NCI-H146 (cell line): ENCODE results near the gene EPB41L2.
"Not testable (repeated sequence)": the region's sequence is repeated elsewhere in the genome, so short reads cannot be mapped to it uniquely, and the experiment has no call there.

Source experiments
- DNase-seq: peaks from one replicate; lab custom pipeline; 2025; lab: John Stamatoyannopoulos, UW

Gene EPB41L2

DNA sequence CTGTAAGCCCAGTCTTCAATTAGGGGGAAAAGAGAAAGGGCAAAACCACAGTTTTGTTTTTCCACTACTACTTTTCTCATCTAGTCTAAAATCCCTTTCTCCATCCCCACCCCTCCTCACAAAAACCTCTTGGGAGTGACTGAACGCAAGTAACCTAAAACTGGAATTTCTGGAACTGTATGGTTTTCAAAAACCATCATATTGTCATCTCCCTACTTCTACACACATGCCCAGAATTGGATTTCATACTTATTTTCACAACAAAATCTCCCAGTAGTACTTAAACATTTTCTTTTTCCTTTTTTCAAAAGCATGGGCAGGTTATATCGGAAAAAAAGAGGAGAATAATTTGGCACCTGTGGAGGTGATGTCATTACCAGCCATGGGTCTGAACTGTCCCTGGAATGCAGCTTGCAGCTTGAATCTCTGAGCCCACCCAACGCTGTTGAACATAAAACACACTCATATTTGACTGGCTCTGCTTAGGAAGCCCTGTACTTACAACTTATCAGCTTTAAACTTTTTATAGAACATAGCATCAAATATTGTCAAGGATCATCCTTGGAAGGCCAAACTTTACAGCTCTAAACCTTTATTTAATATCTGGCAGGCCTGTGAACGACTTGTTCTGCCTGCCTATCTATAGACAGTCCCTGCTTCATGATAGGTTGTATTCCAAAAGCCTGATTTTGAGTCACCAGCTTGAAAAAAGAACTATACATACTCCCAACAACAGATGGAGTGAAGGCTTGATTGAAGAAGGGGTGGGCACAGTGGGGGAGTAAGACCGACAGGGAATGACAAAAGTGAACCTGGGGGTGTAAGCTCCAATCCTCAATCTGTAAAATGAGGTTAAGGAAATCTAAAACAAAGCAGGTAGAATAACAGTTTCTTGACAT, 59.3 kb downstream of the EPB41L2 start:
- no peak for DNase-seq

GRCh38 chr6:131002661-131002980, 60.4 kb downstream of the EPB41L2 start:
- DNase-seq = no peak

- DNase-seq = no peak
Observed at GRCh38 chr6:131001945-131002660, 60.9 kb downstream of the EPB41L2 start.

- no peak for DNase-seq
Observed at GRCh38 chr6:131001111-131001736, 61.8 kb downstream of the EPB41L2 start.

DNA sequence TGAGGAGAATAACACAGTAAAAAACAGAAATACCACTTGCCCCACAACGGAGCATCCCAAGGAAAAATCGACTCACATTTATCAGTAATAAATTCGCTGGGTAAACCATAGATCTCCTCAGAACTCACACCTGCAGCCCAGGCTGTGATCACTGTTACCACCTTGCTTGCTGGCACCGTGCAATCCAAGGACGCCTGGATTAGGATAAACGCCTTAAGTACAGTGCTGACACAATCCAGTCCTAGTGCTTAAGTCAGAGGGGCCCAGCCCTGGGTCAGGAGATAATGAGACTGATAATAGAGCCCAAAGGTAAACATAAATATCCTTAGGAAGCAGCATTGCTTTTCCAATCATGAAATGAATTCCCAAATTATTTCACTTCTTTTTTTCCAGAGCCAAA, 62.5 kb downstream of the EPB41L2 start:
- no peak for DNase-seq

- DNase-seq = no peak
Observed at GRCh38 chr6:130997061-130997753, 65.8 kb downstream of the EPB41L2 start.

GRCh38 chr6:130996635-130997034, 66.4 kb downstream of the EPB41L2 start:
- DNase-seq = no peak

DNA sequence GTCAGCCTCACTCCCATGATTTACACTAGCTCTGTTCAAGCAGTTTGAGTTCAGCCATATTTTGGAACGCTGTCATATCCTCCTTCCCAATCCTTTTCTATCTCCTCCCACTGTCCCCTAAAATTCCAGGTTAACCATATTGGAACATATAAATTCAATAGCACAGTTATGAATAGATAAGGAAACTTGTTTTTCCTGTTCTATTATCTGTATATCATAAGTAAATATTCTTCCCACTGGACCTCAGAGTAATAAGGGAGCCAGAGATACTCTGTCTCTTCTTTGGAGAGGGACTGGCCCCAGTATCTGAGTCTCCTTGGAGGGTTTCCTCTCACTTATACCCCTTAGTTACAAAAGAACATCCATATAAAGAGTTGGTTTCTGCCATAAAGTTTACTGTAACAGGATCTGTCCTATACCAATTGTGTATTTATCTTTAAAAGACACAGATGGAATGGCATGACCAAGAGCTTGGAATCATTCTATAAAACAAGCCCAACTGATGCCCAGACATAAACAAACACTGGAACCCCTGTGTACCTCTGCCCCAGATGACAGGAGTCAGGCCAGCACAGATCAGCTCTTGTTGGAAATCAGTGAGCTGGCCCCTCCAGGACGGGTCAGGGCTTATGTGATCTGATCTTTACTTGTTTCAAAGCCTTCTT, 67.1 kb downstream of the EPB41L2 start:
- DNase-seq = no peak

GRCh38 chr6:130994319-130995097, 68.5 kb downstream of the EPB41L2 start:
- DNase-seq = no peak

DNA sequence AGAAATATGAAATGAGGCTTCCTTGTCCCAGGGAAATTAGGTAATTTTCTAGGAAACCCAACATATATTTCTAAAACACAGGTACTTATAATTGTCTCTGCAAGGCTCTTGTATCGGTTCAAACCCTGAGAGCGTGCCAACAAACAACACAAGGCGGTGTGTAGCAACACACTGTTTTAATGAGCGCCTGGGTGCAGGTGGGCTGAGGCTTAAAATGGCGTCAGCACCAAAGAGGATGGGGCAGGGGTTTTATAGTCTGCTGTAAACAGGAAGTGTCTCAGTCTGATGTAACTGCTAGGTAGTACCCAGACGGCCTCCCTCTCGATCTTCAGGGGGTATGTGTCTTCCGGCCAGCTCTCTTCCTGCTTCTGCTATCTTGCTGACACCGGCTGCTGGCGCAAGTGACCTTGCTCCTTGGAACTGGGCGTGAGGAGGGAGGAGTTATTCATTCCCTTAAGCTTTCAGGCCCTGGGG, 69.7 kb downstream of the EPB41L2 start:
- no peak for DNase-seq

DNA sequence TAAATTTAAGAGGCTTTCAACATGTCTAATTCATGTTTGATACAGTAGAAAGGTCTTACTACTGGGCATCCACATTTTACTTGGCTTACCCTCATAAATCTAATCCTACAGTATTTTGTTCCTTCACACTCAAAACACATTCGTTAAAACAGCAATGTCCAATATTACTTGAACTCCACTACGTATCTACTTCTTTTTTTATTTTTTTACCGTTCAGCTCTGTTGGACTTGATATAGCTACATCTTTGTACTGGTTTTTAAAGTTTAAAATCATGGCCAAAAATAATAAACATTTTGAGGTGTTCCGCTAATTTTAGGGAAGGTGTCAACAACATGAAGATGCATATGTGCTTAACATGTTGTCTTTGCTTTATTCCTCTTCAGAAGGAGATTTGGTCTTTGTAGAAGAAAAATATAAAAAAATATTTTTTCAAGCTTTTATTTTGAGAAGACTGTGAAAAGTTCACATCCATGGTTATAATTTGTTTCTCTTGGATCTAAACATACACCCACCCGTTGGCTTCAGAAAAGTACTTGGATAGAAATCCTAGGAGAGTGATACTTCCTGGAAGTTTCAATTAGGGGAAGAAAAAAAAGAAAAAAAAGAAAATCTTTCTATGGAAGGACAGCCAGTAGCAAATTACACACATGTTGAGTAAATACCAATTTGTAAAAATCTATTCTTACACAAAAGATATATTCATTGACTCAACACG, 71.5 kb downstream of the EPB41L2 start:
- no peak for DNase-seq

GRCh38 chr6:130987539-130987938, 75.5 kb downstream of the EPB41L2 start:
- DNase-seq = not testable (repeated sequence)

DNA sequence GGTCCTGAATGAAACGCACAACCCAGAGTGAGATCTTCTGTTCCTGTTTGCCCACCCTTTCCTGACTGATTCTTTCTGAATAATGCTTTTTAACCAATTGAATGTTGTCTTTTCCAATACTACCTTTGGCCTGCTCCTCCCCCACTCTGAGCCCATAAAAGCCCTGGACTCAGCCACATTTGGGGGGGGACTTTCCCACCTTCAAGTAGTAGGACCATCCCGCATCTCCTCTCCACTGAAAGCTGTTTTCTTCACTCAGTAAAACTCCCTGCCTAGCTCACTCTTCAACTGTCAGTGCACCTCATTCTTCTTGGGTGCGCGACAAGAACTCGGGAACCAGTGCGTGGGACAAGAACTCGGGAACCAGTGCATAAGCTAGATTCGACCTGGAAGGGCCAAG, 77.9 kb downstream of the EPB41L2 start:
- DNase-seq = no peak

DNA sequence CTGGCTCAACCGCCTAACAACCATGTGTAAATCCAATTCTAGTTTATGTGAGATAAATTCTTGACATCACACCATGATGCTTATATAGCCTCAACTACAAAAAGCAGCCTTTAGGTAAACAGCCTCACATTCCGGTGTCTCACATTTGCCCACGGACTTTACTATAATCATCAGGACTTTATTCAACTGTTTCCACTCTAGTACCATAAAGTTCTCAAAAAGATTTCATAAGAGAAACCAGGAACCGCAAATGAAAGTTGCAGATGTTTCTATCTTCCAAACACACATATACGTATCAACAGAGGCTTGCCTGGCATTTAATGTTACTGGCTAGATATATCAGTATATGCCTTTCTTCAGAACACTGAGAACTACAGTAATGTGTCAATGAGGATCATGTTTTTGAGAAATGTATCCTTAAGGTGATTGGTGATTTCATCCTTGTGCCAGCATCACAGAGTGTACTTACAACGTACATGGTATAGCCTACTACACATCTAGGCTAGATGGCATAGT, 80.0 kb downstream of the EPB41L2 start:
- DNase-seq = no peak

DNA sequence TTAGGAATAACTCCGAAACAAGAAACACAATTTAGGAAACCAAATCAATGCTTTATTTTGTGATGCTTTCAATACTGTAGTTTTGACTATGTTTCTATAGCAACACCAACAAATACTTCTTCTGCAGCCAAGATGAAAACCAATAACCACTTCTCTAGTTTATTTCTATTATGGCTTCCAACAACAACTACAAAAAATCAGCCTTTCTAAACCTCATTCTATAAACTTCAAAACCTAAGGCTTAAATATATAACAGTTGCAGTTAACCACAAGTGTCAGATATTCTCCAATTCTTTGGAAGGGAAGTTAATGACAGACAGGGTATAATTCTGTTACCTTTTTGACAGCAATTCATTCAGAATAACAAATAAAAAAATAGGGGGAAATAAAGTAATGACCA, 80.9 kb downstream of the EPB41L2 start:
- no peak for DNase-seq

- DNase-seq = no peak
Observed at GRCh38 chr6:130981409-130981808, 81.6 kb downstream of the EPB41L2 start.

DNA sequence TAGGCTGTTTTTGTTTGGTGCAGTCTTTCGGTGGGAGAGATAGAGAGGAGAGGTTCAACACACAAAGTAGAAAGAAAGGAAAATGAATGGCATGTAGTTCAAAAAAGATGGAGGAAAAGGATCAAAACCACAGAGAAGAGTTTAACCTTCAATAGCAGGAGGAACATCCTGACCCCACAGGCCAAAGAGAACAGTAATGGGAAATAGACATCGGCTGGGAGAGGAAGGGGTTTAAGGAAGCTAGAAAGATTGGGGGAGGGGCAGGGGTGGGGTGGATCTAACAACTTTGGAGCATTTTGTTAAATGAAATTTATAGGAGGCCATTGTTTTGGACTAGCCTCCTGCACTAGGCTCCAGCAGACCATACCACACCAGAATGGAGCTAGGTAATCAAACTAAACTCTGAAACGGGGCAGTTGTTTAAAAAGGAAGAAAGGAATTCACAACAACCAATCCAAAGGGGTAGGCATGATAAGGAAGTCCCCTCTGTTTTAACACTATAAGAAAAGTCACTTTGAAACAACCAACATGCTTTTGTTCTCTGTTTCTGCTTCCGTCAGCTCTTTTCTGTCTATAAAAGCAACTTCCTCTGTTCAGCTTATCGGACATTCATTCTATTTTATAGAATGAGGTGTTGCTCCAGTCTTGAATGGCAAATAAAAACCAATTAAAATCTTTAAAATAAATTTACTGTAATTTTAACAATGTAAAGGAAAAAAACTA, 82.6 kb downstream of the EPB41L2 start:
- no peak for DNase-seq

GRCh38 chr6:130978660-130979396, 84.2 kb downstream of the EPB41L2 start:
- no peak for DNase-seq

DNA sequence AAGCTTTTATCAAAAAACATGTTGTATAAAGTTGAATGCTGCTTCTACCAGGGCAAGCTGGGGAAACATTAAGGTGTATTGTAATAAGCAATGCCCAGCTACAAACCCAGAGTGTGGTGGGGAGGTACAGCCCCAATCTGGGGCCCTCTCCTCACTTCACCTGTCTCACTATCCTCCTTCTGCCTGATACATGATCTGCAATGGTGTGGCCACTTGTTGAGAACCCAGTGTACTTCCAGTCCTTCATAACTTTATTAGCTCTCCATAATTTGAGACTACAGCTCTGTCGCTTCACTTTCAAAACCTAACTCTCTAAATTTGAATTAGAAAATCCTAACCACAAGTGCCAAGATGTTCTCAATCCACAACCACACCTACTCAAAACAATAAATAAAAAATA, 84.9 kb downstream of the EPB41L2 start:
- no peak for DNase-seq
